NCI-H446 treated with DMSO at 0.1 percent for 48 hours (cell line): Measurements from ENCODE around the gene STX5.
"Not testable (repeated sequence)": the region's sequence is repeated elsewhere in the genome, so short reads cannot be mapped to it uniquely, and the experiment has no call there.

Experiments
- DNase-seq: peaks from one replicate; lab custom pipeline; 2025; lab: John Stamatoyannopoulos, UW

Gene STX5

GRCh38 chr11:62782753-62783152 lies 49.1 kb downstream of the STX5 start:
- no peak for DNase-seq

- DNase-seq = no peak
These were observed 53.4 kb downstream of the STX5 start for GRCh38 chr11:62778441-62778840.

- no peak for DNase-seq
These were observed 54.5 kb downstream of the STX5 start for GRCh38 chr11:62777389-62777788.

- DNase-seq = no peak
These were observed 56.2 kb downstream of the STX5 start for GRCh38 chr11:62775646-62776045.

GRCh38 chr11:62774407-62774806 lies 57.4 kb downstream of the STX5 start:
- no peak for DNase-seq

GRCh38 chr11:62771144-62772021 lies 60.5 kb downstream of the STX5 start, which contains the start of gene TAF6L:
TAF6L (plus strand) TSS chr11:62771396; CDS start chr11:62775784, 4,388 bp downstream.
- DNase-seq = peak; percentile 96

- DNase-seq = no peak
These were observed 61.1 kb downstream of the STX5 start for GRCh38 chr11:62770778-62771143.

GRCh38 chr11:62760867-62761227 lies 71.0 kb downstream of the STX5 start:
- not testable (repeated sequence) for DNase-seq

GRCh38 chr11:62757846-62758788 lies 73.7 kb downstream of the STX5 start:
- no peak for DNase-seq
